ENCODE data around the gene CTNNBL1.

Gene CTNNBL1

DNA sequence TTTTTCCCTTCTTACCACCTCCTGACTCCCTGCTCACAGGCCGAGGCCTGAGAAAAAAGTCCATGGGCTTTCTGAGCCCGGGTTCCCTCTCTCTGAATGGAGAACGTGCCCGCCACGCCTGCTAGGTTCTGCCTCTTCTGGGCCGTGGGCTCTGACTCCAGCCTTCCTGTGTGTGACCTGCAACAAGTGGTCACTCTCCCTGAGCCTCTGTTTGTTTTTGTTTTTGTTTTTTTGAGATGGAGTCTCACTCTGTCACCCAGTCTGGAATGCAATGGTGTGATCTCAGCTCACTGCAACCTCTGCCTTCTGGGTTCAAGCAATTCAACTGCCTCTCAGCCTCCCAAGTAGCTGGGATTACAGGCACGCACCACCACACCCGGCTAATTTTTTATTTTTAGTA, 191.2 kb downstream of the CTNNBL1 start:
- no peak for DNase-seq
- no peak for TF ChIP-seq POLR2A (IDR thresholded peaks at IDR 0.05; ENCODE audit: low read length)

DNA sequence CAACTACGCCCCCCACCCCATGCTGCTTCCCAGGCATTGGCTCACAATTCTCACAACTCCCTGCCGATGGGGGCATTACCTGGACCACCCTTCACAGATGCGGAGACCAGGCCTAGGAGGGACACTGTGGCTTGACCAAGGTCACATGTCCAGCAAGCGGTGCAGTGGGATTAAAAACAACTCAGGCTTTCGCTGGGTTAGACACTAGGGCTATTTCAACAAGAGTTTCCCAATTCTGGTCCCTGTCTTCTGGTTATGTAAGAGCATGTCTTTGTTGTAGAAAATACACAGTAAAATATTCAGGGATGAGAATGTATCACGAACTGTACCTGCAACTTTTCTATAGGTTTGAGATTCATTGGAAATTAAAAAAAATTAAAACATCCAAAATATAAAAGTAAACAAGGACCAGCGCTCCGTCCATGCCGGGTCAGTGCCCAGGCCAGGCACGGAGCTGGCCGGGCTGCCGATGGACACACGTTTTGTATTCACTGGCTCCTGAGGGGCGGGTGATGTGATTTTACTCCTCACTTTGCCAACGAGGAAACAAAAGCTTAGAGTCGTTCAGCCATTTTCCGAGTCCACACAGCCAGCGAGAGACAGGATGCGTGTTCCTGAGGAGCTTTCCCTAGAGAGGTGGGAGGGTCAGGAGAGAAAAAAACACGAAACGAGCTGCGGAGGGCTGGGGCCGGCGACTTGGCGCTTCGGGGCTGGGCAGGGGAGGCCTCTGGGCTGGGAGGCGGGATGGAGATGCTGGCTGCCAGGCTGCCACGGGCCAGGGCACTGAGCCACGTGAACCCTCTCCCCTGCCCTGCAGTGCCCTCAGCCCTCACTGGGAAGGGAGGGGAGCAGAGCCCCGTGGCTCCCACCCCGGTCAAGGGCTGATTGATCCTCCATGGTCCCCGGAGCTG, 192.0 kb downstream of the CTNNBL1 start:
- no peak for DNase-seq
- TF ChIP-seq GATA1 (IDR thresholded peaks at IDR 0.05; ENCODE audit: low read depth, low read length): no peak
- TF ChIP-seq POLR2A (IDR thresholded peaks at IDR 0.05; ENCODE audit: low read length): no peak

DNA sequence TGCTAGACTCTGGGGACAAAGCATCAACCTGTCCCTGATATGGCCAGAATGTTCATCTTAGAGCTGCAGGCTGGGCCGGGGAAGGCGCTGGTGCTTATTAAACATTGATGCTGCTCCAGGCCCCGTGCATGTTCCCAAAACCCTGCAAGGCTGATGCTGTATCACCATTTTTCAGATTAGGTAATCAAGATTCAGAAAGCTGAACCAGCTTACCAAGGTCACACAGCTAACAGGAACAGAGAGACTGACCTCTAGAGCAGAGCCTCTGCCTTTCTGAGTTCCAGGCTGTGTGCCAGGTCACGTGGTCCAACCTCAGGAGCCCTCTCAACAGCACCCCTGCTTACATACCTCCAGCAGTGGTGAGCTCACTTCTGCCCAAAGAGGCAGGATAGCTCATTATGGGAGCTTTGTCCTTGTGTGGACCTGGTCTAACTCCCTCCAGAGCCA, 193.0 kb downstream of the CTNNBL1 start:
- DNase-seq: peak; percentile 23 to 26

DNA sequence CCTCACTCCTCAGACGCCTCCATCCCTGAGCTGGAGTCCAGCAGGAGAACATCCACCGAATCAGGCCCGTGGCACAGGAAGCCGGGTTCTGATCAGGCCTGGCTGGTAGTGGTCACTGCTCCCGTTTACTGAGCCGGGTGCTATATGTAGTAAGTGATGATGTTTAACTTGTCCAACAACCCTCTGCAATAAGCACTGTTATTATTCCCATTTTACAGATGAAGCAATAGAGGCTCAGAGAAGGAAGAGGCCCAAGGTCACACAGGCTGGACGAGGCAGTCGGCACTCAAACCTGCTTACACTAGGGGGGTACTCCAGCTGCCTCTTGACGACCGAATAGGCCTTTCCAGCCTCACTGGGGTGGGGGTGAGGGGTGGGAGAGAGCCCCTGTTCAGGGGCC, 194.8 kb downstream of the CTNNBL1 start:
- TF ChIP-seq GATA1 (IDR thresholded peaks at IDR 0.05; ENCODE audit: low read depth, low read length) (no peak), POLR2A (IDR thresholded peaks at IDR 0.05; ENCODE audit: low read length) (no peak)

More for the DNA sequence above, 193.0 kb downstream of the CTNNBL1 start:
- TF ChIP-seq GATA1 (IDR thresholded peaks at IDR 0.05; ENCODE audit: low read depth, low read length): no peak
- TF ChIP-seq POLR2A (IDR thresholded peaks at IDR 0.05; ENCODE audit: low read length): no peak

DNA sequence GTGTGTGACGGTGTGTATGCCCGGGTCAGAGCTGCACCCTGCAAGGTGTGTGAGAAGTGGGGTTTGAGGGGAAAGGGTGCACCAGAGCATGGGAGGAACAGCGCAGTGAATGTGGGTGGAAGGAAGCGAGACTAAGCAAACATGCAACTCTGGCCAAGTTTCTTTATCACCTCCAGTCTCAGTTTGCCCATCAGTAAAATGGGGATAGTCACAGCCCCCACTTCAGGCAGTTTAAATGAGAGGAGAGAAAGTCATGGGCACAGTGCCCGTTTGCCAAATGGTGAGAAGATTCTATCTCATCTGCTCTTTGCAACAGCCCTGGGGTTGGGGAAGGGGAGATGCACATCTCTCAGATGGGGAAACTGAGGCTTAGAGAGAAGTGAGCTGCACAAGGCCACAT, 196.3 kb downstream of the CTNNBL1 start:
- TF ChIP-seq GATA1 (IDR thresholded peaks at IDR 0.05; ENCODE audit: low read depth, low read length): no peak
- no peak for TF ChIP-seq POLR2A (IDR thresholded peaks at IDR 0.05; ENCODE audit: low read length)
- no peak for DNase-seq

More for the DNA sequence above, 194.8 kb downstream of the CTNNBL1 start:
- DNase-seq: no peak

DNA sequence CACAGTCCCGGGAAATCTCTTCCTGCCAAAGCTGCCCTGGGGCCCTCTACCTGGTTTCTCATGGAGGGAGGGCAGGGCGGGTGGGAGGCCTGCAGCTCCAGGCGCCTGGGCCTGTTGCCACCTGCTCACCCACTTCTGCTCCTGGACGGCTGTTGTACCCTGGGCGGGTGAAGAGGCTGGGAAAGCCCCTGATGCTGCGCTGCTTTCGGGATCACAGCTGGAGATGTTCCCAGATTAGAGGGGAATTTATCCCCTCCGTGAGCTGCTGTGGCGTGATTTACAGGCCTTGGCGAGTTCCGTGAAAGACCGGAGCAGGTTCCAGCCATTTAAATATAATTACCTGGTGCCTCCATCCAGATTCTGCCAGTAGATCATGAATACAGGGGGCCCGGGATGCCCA, 196.8 kb downstream of the CTNNBL1 start:
- TF ChIP-seq GATA1 (IDR thresholded peaks at IDR 0.05; ENCODE audit: low read depth, low read length) (no peak), POLR2A (IDR thresholded peaks at IDR 0.05; ENCODE audit: low read length) (no peak)
- no peak for DNase-seq

DNA sequence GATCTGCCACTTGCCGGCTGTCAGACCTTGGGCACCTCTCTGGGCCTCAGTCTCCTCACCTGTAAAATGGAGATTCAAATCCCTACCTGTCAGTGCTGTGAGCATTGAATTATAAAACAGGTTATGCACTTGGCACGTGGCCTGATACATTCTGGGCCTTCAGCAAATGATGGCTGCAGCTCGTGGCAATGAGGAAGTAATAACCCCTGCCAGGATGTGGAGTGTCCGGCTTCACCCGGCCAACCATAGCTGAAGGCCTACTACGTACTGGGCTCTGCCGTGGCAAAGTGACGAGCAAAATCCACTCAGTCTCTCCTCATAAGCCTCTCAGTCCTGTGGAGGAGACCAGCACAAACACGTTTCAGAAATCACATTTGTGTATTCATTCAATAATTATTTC, 198.2 kb downstream of the CTNNBL1 start:
- TF ChIP-seq POLR2A (IDR thresholded peaks at IDR 0.05; ENCODE audit: low read length) (no peak), GATA1 (IDR thresholded peaks at IDR 0.05; ENCODE audit: low read depth, low read length) (no peak)
- DNase-seq: no peak

DNA sequence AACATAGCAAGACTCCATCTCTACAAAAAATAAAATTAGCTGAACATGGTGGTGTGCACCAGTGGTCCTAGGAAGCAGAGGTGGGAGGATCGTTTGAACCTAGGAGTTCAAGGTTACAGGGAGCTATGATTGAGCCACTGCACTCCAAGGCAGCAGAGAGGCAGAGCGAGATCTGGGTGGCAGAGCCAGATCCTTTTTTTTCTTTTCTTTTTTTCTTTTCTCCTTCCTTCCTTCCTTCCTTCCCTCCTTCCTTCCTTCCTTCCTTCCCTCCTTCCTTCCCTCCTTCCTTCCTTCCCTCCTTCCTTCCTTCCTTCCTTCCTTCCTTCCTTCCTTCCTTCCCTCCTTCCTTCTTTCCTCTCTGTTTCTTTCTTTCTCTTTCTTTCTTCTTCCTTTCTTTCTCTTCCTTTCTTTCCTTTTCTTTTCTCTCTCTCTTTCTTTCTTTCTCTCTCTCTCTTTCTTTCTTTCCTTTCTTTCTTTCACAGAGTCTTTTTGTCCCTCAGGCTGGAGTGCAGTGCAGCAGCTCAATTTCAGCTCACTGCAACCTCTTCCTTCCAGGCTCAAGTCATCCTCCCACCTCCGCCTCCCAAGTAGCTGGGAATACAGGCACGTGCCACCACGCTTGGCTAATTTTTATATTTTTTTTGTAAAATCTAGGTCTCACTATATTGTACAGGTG, 199.9 kb downstream of the CTNNBL1 start:
- TF ChIP-seq POLR2A (IDR thresholded peaks at IDR 0.05; ENCODE audit: low read length): no peak
- no peak for TF ChIP-seq GATA1 (IDR thresholded peaks at IDR 0.05; ENCODE audit: low read depth, low read length)

DNA sequence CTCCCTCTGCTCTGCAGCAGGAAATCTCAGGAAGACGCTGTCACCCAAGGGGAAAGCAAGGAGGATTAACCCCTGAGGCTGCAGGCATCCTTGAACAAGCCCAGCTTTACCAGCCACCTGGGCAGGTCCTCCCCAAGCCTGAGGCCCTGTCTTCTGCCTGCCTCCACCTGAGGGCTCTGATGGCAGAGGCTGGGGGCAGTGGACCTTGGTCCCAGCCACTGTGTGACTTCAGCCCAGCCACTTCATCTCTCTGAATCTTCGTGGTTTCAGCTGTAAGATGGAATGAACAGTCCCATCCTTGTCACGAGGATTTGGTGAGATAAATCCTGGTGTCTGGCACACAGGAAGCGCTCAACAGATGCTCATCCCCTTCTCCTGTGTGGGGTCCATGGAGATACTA, 200.6 kb downstream of the CTNNBL1 start:
- no peak for TF ChIP-seq POLR2A (IDR thresholded peaks at IDR 0.05; ENCODE audit: low read length)
- TF ChIP-seq GATA1 (IDR thresholded peaks at IDR 0.05; ENCODE audit: low read depth, low read length): no peak
- DNase-seq: no peak

More for the DNA sequence above, 199.9 kb downstream of the CTNNBL1 start:
- no peak for DNase-seq

DNA sequence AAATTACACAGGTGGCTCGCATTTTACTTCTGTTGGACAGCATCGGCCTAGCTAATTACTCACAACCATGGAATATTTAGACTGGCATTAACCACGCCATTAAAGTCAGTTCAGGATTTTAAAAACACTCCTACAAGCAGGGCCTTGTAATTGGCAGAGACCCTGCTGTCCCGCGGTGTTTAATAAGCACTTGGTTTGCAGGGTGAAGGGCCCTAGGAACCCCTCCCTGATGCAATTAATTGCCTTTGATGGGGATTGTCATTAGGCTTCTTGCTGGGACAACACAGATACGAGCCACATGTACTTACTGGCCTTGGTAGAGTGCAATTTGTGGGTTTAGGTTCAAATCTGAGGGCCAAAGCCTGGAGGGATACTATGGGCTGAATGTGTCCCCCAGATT, 201.3 kb downstream of the CTNNBL1 start:
- TF ChIP-seq POLR2A (IDR thresholded peaks at IDR 0.05; ENCODE audit: low read length): no peak
- TF ChIP-seq GATA1 (IDR thresholded peaks at IDR 0.05; ENCODE audit: low read depth, low read length): no peak
- no peak for DNase-seq

DNA sequence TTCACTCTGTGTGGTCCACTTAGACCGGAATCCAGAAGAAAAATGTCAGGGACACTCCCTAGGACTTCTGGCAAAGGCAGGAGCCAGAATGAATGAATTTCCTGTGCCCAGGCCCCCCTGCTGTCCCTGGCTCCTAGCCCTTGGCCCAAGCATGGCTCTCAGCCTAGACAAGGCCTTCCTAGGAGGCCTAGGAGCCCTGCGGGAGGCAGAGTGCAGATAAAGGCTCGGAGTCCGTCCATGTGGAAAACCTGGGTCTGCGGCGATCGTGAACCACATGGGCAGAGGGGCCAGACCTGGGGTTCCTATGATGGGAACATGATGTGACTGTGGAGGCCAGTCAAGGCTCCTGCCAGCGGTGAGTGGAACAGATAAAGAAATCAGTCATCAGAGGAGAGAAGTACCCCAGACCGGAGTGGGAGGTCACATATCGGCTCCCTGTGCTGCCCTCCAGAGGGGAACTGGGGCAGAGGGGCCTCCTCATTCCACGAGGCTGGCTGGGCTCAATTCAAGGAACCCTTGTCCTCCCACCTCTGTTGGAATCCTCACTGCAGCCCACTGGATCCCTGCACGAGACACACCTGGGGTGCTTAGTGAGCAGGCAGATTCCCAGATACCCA, 203.2 kb downstream of the CTNNBL1 start:
- no peak for TF ChIP-seq GATA1 (IDR thresholded peaks at IDR 0.05; ENCODE audit: low read depth, low read length)
- no peak for TF ChIP-seq POLR2A (IDR thresholded peaks at IDR 0.05; ENCODE audit: low read length)
- peak; percentile 21 to 24 for DNase-seq

DNA sequence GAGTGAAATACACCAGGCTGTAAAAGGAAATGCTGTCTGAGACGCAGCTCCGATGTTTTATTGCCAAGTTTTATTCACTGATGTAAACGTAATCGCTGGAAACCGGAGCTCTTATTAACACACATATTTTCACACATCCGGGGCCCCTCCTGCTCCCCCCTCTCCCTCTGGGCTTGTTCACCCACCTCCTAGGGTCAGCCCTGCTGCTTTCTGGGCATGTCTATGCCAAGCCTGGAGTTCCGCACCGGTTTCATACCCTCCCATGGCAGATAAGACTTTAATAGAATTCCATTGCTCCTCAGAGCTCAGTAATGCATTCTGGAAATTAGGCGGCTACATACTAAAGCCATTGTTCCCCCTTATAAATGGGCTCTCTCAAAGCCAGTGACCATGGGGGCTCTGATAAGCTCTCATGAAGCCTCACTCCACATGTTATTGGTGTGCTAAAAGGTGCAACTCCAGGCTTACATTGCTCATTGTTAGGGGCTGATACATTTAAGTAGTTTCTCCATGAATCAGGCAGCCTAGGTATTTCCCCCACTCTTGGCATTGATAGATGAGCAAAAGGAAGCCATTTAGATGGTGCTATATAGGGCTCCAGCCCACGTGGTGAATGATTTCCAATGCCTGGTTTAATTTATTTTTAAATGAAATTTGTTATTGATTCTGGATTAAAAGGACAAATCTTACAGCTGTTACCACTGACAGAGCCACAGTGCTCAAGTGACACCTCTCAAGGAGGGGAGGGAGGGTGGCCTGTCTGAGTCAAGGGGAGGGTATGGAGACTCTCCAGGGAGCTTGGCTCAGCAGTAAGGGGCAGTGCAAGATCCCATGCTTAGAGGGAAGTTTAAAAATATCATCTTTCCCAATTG, 204.6 kb downstream of the CTNNBL1 start:
- TF ChIP-seq GATA1 (IDR thresholded peaks at IDR 0.05; ENCODE audit: low read depth, low read length) (no peak), POLR2A (IDR thresholded peaks at IDR 0.05; ENCODE audit: low read length) (no peak)
- no peak for DNase-seq

Data from erythroblast (primary cell).